HEK293 (cell line): Measurements from ENCODE around the gene KDM6A.

Experiments used
- CTCF ChIA-PET: fragments of 350-600 bp; formaldehyde crosslinking; extraction: SDS; loops from one replicate; lab custom pipeline; 2021; ENCODE audit warnings: antibody characterized with exemption; lab: Yijun Ruan, JAX
- POLR2A ChIA-PET: fragments of 300-600 bp; formaldehyde crosslinking; extraction: SDS; loops from one replicate; lab custom pipeline; 2020; ENCODE audit warnings: antibody characterized with exemption, inconsistent platforms; lab: Yijun Ruan, JAX
- H3K27ac ChIP-seq: fragments of 200-500 bp; sonication (Bioruptor generic); 2 replicates; pipeline ENCODE4 v1.5.1; 2014; ENCODE audit warnings: low read depth, low read length, control low read depth, inconsistent platforms; ENCODE audit errors: extremely low read depth
- H3K36me3 ChIP-seq, 2 experiments: fragments of 200-500 bp in 1 of 2; sonication (Bioruptor generic) in 1 of 2; 1 replicate in 1 of 2; 2 replicates in 1 of 2; pipeline ENCODE4 v1.5.1; 2014 to 2017; ENCODE audit warnings: inconsistent platforms in 2 of 2, low read length in 2 of 2; ENCODE audit not compliant: control insufficient read depth in 2 of 2, insufficient read depth in 1 of 2
- H3K4me1 ChIP-seq: fragments of 200-500 bp; sonication (Bioruptor generic); 2 replicates; pipeline ENCODE4 v1.5.1; 2014; ENCODE audit warnings: mild to moderate bottlenecking, low read length, inconsistent platforms; ENCODE audit not compliant: control insufficient read depth, insufficient read depth
- H3K4me3 ChIP-seq: 2 replicates; pipeline ENCODE4 v1.5.1; 2011; ENCODE audit warnings: low read depth, mild to moderate bottlenecking, control low read depth, low read length, moderate library complexity
- H3K9me3 ChIP-seq: fragments of 200-500 bp; sonication (Bioruptor generic); 2 replicates; pipeline ENCODE4 v1.5.1; 2014; ENCODE audit warnings: low read depth, low read length, inconsistent platforms; ENCODE audit not compliant: control insufficient read depth, insufficient read depth
- EGR2 ChIP-seq: fragments of 450-650 bp; formaldehyde crosslinking; IDR thresholded peaks from 2 replicates; pipeline ENCODE4 v1.5.1; 2016; ENCODE audit warnings: low read depth, missing biosample characterization, missing genetic modification characterization
- GLIS1 ChIP-seq: fragments of 450-650 bp; formaldehyde crosslinking; IDR thresholded peaks from 2 replicates; pipeline ENCODE4 v1.5.1; 2016; ENCODE audit warnings: missing biosample characterization, missing genetic modification characterization
- GLIS2 ChIP-seq: fragments of 450-650 bp; formaldehyde crosslinking; IDR thresholded peaks from 2 replicates; pipeline ENCODE4 v1.5.1; 2016; ENCODE audit warnings: missing biosample characterization, missing genetic modification characterization
- KLF8 ChIP-seq: fragments of 450-650 bp; formaldehyde crosslinking; IDR thresholded peaks from 2 replicates; pipeline ENCODE4 v1.5.1; 2016; ENCODE audit warnings: missing biosample characterization, missing genetic modification characterization
- MZF1 ChIP-seq: fragments of 450-650 bp; formaldehyde crosslinking; IDR thresholded peaks from 2 replicates; pipeline ENCODE4 v1.5.1; 2017; ENCODE audit warnings: missing biosample characterization, missing genetic modification characterization, borderline replicate concordance
- OSR2 ChIP-seq: fragments of 450-650 bp; formaldehyde crosslinking; IDR thresholded peaks from 2 replicates; pipeline ENCODE4 v1.5.1; 2016; ENCODE audit warnings: missing biosample characterization, missing genetic modification characterization
- PRDM6 ChIP-seq: fragments of 450-650 bp; formaldehyde crosslinking; IDR thresholded peaks from 2 replicates; pipeline ENCODE4 v1.5.1; 2017; ENCODE audit warnings: missing biosample characterization, missing genetic modification characterization
- SCRT1 ChIP-seq: fragments of 450-650 bp; formaldehyde crosslinking; IDR thresholded peaks from 2 replicates; pipeline ENCODE4 v1.5.1; 2016; ENCODE audit warnings: missing biosample characterization, missing genetic modification characterization, borderline replicate concordance
- SP7 ChIP-seq: fragments of 450-650 bp; formaldehyde crosslinking; IDR thresholded peaks from 2 replicates; pipeline ENCODE4 v1.5.1; 2016; ENCODE audit warnings: missing biosample characterization, missing genetic modification characterization
- TCF7L2 ChIP-seq: IDR thresholded peaks from 2 replicates; pipeline ENCODE4 v1.6.1; 2011; ENCODE audit warnings: low read depth, mild to moderate bottlenecking, inconsistent platforms, low read length, moderate library complexity, borderline replicate concordance
- YY2 ChIP-seq: fragments of 450-650 bp; formaldehyde crosslinking; IDR thresholded peaks from 2 replicates; pipeline ENCODE4 v1.5.1; 2016; ENCODE audit warnings: missing biosample characterization, missing genetic modification characterization
- ZFHX2 ChIP-seq: fragments of 450-650 bp; formaldehyde crosslinking; conservative IDR thresholded peaks from 2 replicates; pipeline ENCODE4 v1.5.1; 2016; ENCODE audit warnings: missing biosample characterization, missing genetic modification characterization
- ZNF121 ChIP-seq: fragments of 450-650 bp; formaldehyde crosslinking; IDR thresholded peaks from 2 replicates; pipeline ENCODE4 v1.5.1; 2016; ENCODE audit warnings: missing biosample characterization, missing genetic modification characterization
- ZNF146 ChIP-seq: fragments of 450-650 bp; formaldehyde crosslinking; IDR thresholded peaks from 2 replicates; pipeline ENCODE4 v1.5.1; 2016; ENCODE audit warnings: missing biosample characterization, missing genetic modification characterization
- ZNF19 ChIP-seq: fragments of 450-650 bp; formaldehyde crosslinking; IDR thresholded peaks from 2 replicates; pipeline ENCODE4; 2016; ENCODE audit warnings: missing biosample characterization, missing genetic modification characterization, low read depth
- ZNF292 ChIP-seq: fragments of 450-650 bp; formaldehyde crosslinking; IDR thresholded peaks from 2 replicates; pipeline ENCODE4 v1.5.1; 2016; ENCODE audit warnings: low read depth, missing biosample characterization, missing genetic modification characterization, borderline replicate concordance
- ZNF335 ChIP-seq: fragments of 450-650 bp; formaldehyde crosslinking; conservative IDR thresholded peaks from 2 replicates; pipeline ENCODE4 v1.5.1; 2016; ENCODE audit warnings: missing biosample characterization, missing genetic modification characterization
- ZNF350 ChIP-seq: fragments of 450-650 bp; formaldehyde crosslinking; IDR thresholded peaks from 2 replicates; pipeline ENCODE4 v1.5.0; 2017; ENCODE audit warnings: missing biosample characterization, mild to moderate bottlenecking, missing genetic modification characterization
- ZNF391 ChIP-seq: fragments of 450-650 bp; formaldehyde crosslinking; IDR thresholded peaks from 2 replicates; pipeline ENCODE4 v1.5.1; 2016; ENCODE audit warnings: low read depth, missing biosample characterization, missing genetic modification characterization, borderline replicate concordance
- ZNF394 ChIP-seq: fragments of 450-650 bp; formaldehyde crosslinking; IDR thresholded peaks from 2 replicates; pipeline ENCODE4 v1.5.1; 2016; ENCODE audit warnings: missing biosample characterization, missing genetic modification characterization, mild to moderate bottlenecking, moderate library complexity, borderline replicate concordance
- ZNF548 ChIP-seq: fragments of 450-650 bp; formaldehyde crosslinking; IDR thresholded peaks from 2 replicates; pipeline ENCODE4 v1.5.1; 2016; ENCODE audit warnings: missing biosample characterization, missing genetic modification characterization
- ZNF571 ChIP-seq: fragments of 450-650 bp; formaldehyde crosslinking; IDR thresholded peaks from 2 replicates; pipeline ENCODE4 v1.5.0; 2017; ENCODE audit warnings: missing biosample characterization, missing genetic modification characterization
- ZNF600 ChIP-seq: fragments of 450-650 bp; formaldehyde crosslinking; IDR thresholded peaks from 2 replicates; pipeline ENCODE4 v1.5.1; 2016; ENCODE audit warnings: missing biosample characterization, missing genetic modification characterization
- ZNF677 ChIP-seq: fragments of 450-650 bp; IDR thresholded peaks from 2 replicates; pipeline ENCODE4 v1.5.0; 2018; ENCODE audit warnings: missing biosample characterization, mild to moderate bottlenecking, missing genetic modification characterization, moderate library complexity
- ZNF791 ChIP-seq: fragments of 450-650 bp; formaldehyde crosslinking; IDR thresholded peaks from 2 replicates; pipeline ENCODE4 v1.5.1; 2016; ENCODE audit warnings: missing biosample characterization, missing genetic modification characterization
- ZNF792 ChIP-seq: fragments of 450-650 bp; formaldehyde crosslinking; IDR thresholded peaks from 2 replicates; pipeline ENCODE4 v1.5.1; 2016; ENCODE audit warnings: missing biosample characterization, missing genetic modification characterization
- ZXDB ChIP-seq: fragments of 450-650 bp; formaldehyde crosslinking; IDR thresholded peaks from 2 replicates; pipeline ENCODE4 v1.5.1; 2016; ENCODE audit warnings: missing biosample characterization, missing genetic modification characterization
- TF ChIP-seq, protein P1 (sequence below): fragments of 450-650 bp; formaldehyde crosslinking; IDR thresholded peaks from 2 replicates; pipeline ENCODE4 v1.5.1; 2016; ENCODE audit warnings: missing biosample characterization, missing genetic modification characterization
- TF ChIP-seq, protein P2 (sequence below): fragments of 450-650 bp; formaldehyde crosslinking; IDR thresholded peaks from 2 replicates; pipeline ENCODE4 v1.5.1; 2016; ENCODE audit warnings: missing biosample characterization, missing genetic modification characterization
- TF ChIP-seq, protein P3 (sequence below): fragments of 450-650 bp; formaldehyde crosslinking; IDR thresholded peaks from 2 replicates; pipeline ENCODE4 v1.5.1; 2017; ENCODE audit warnings: missing biosample characterization, missing genetic modification characterization

KDM6A gene

DNA sequence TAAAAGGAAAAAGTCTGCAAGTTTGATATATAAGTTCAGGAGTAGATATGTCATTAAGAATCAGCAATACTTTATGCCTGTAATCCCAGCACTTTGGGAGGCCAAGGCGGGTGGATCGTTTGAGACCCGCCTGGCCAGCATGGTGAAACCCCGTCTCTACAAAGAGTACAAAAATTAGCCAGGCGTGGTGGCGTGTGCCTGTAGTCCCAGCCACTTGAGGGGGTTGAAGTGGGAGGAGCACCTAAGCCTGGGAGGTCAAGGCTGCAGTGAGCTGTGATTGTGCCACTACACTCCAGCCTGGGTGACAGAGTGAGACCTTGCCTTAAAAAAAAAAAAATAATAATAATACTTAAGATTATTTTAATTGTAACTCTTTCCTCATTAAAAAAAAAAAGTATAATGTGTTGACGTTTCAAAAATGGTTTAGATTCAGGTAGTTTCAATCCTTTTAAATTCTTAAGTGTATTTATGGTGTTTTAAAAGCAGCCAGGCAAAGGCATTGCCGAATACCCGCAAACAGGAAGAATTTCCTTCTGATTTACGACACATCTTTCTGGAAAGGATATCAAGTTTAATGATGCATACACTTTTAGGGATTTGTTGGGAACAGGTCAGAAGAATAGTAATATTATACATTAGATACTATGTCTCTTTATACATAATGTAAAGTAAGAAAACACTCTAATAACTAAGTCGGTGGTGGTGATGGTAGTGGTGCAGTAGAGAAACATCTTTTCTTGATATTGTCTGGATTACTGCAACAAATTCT lies 80.9 kb downstream of the KDM6A start (continued):
- peak; percentile 52; the same call in 1 of the 2 replicates for TF ChIP-seq EGR2 (tag by site-specific recombination)
- peak; percentile 57; the same call in 1 of the 2 replicates for TF ChIP-seq MZF1 (tag by site-specific recombination)
- TF ChIP-seq ZNF394 (tag by site-specific recombination), result no peak
- 0 out of 2 replicates have a peak, but pooled peaks have one; percentile 32 for TF ChIP-seq ZXDB (tag by site-specific recombination)
- TF ChIP-seq TCF7L2, result no peak
- peak; percentile 17; the same call in 1 of the 2 replicates for TF ChIP-seq SP7 (tag by site-specific recombination)
- TF ChIP-seq, protein P1, sequence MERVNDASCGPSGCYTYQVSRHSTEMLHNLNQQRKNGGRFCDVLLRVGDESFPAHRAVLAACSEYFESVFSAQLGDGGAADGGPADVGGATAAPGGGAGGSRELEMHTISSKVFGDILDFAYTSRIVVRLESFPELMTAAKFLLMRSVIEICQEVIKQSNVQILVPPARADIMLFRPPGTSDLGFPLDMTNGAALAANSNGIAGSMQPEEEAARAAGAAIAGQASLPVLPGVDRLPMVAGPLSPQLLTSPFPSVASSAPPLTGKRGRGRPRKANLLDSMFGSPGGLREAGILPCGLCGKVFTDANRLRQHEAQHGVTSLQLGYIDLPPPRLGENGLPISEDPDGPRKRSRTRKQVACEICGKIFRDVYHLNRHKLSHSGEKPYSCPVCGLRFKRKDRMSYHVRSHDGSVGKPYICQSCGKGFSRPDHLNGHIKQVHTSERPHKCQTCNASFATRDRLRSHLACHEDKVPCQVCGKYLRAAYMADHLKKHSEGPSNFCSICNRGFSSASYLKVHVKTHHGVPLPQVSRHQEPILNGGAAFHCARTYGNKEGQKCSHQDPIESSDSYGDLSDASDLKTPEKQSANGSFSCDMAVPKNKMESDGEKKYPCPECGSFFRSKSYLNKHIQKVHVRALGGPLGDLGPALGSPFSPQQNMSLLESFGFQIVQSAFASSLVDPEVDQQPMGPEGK (tag by site-specific recombination), result peak; percentile 32; the same call in 1 of the 2 replicates
- TF ChIP-seq KLF8 (tag by site-specific recombination), result 0 out of 2 replicates have a peak, but pooled peaks have one; percentile 13
- peak; percentile 77 for TF ChIP-seq GLIS1
- no peak for TF ChIP-seq ZNF292 (tag by site-specific recombination)
- TF ChIP-seq ZNF391 (tag by site-specific recombination), result no peak
- TF ChIP-seq ZNF791 (tag by site-specific recombination), result no peak
- TF ChIP-seq ZNF792 (tag by site-specific recombination), result no peak
- peak; percentile 83 for TF ChIP-seq GLIS2
- TF ChIP-seq ZNF548 (tag by site-specific recombination), result no peak
- TF ChIP-seq OSR2 (tag by site-specific recombination), result 0 out of 2 replicates have a peak, but pooled peaks have one; percentile 17
- TF ChIP-seq ZFHX2, result peak; percentile 44
- no peak for TF ChIP-seq ZNF571 (tag by site-specific recombination)
- no peak for TF ChIP-seq YY2
- no peak for TF ChIP-seq ZNF121 (tag by site-specific recombination)
- TF ChIP-seq PRDM6 (tag by site-specific recombination), result peak; percentile 86

DNA sequence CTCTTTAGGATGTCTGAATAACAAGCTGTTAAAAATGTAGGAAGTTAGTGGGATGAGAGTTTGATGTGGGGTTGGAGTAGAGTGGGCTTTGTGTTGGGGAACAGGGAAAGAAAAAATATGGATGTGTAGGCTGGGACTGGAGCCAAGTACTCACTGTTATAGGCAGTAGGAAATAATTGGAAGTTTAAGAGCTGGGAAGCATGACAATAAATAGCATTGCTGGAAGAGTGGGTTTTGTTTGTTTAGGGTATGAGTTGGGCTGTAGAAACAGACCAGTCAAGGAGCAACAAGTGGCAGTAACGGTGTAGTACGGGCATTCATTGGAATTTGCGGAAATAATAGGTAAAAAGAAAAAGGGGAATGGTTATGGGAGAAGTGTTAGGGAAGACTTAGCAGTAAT lies 81.6 kb downstream of the KDM6A start:
- CTCF ChIA-PET, result interaction anchor here (0.7 kb wide), 1 partner anchor 113 kb away, joined by 4 read pairs; no protein-coding TSS in a partner anchor
- H3K27ac ChIP-seq, result peak overlapping the region; percentile 75
- POLR2A ChIA-PET, result interaction anchor here (0.7 kb wide), 1 partner anchor 82 kb away, joined by 3 read pairs; the partner anchor contains the start of gene KDM6A
- peak overlapping the region; percentile 0 for H3K4me3 ChIP-seq
- H3K9me3 ChIP-seq, result no peaks in the 10 kb centered on the region
- H3K4me1 ChIP-seq, result peaks cover 38% of the 10 kb centered on the region
- no peaks in the 10 kb centered on the region; a peak in 1 of 3 replicates for H3K36me3 ChIP-seq
- no peak for TF ChIP-seq ZNF335
- peak; percentile 91; the same call in 1 of the 2 replicates for TF ChIP-seq SCRT1 (tag by site-specific recombination)
- no peak for TF ChIP-seq ZNF677 (tag by site-specific recombination)
- peak; percentile 95 for TF ChIP-seq ZNF600
- no peak for TF ChIP-seq ZNF146
- TF ChIP-seq, protein P2, sequence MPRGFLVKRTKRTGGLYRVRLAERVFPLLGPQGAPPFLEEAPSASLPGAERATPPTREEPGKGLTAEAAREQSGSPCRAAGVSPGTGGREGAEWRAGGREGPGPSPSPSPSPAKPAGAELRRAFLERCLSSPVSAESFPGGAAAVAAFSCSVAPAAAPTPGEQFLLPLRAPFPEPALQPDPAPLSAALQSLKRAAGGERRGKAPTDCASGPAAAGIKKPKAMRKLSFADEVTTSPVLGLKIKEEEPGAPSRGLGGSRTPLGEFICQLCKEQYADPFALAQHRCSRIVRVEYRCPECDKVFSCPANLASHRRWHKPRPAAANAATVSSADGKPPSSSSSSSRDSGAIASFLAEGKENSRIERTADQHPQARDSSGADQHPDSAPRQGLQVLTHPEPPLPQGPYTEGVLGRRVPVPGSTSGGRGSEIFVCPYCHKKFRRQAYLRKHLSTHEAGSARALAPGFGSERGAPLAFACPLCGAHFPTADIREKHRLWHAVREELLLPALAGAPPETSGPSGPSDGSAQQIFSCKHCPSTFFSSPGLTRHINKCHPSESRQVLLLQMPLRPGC (tag by site-specific recombination), result peak; percentile 37; the same call in 1 of the 2 replicates
- TF ChIP-seq EGR2 (tag by site-specific recombination), result peak; percentile 99
- TF ChIP-seq ZNF19 (tag by site-specific recombination), result 0 out of 2 replicates have a peak, but pooled peaks have one; percentile 31
- TF ChIP-seq, protein P3, sequence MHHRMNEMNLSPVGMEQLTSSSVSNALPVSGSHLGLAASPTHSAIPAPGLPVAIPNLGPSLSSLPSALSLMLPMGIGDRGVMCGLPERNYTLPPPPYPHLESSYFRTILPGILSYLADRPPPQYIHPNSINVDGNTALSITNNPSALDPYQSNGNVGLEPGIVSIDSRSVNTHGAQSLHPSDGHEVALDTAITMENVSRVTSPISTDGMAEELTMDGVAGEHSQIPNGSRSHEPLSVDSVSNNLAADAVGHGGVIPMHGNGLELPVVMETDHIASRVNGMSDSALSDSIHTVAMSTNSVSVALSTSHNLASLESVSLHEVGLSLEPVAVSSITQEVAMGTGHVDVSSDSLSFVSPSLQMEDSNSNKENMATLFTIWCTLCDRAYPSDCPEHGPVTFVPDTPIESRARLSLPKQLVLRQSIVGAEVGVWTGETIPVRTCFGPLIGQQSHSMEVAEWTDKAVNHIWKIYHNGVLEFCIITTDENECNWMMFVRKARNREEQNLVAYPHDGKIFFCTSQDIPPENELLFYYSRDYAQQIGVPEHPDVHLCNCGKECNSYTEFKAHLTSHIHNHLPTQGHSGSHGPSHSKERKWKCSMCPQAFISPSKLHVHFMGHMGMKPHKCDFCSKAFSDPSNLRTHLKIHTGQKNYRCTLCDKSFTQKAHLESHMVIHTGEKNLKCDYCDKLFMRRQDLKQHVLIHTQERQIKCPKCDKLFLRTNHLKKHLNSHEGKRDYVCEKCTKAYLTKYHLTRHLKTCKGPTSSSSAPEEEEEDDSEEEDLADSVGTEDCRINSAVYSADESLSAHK (tag by site-specific recombination), result peak; percentile 99
- TF ChIP-seq ZNF350 (tag by site-specific recombination), result no peak
